GM21723 (cell line): ENCODE measurements around the gene PARP6.

Experiments used
- ATAC-seq: cut with Tn5 transposase; IDR thresholded peaks from one replicate; pipeline ENCODE4 v1.9.1; 2021; ENCODE audit warnings: mild to moderate bottlenecking, moderate library complexity; ENCODE audit not compliant: unreplicated experiment

Gene PARP6

DNA sequence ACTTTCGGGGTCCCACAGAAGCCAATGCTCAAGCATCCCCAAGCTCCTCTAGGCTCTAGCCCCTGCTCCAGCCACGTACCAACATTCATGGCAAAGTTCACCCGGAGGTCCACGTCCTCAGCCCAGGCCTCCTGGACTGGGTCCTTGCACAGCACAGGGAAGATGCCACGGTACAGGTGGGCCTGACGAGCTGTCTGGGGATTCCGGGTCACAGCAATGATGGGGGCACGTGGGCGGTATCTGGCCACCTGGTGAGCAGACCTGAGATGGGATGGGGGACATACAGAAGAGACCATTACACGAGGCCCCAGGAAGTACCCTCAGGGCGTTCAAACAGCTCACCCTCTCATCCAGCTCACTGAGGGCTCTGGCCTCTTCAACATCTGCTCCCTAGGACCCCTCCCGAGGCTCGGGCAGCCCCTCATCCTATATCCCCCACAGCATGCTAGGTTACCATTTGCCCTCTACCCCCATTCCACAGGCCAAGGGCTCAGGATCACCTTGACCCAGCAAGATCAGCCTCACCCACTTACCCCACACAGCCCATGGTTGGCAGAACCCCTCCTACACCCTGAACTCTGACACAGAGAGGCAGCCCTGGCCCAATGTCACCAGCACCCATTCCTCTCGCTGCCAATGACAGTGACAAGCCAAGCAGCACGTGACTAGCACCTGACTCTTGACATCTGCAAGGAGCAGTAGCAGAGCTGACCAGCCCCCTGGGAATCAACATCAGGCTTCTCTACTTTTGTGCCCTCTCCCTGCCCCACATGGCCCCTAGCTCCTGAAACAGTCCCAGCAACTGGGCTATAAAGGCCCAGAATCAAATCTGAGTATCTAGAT, 71.7 kb downstream of the PARP6 start:
- ATAC-seq: no peak

DNA sequence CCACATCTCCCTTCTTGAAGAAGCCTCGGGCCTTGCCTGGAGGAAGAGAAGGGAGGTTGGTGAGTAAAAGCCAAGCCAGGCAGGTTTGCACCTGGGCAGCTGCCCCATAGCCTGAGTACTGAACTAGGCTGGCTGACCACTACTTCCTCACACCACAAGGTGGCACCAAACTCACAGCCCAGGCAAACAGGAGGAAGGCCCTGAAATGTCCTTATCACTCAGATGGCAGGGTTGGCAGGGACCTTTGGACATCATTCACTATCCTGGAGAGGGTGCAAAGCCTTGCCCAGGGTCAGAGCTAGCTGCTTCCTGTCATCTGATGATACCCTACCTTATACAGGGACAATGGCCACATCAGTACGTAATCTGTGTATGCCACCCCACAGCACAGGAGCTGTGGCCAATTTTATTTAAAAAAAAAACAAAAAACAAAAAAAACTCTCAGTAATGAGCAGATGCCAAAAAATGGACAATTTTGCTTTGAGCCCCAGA, 72.6 kb downstream of the PARP6 start:
- ATAC-seq: no peak

DNA sequence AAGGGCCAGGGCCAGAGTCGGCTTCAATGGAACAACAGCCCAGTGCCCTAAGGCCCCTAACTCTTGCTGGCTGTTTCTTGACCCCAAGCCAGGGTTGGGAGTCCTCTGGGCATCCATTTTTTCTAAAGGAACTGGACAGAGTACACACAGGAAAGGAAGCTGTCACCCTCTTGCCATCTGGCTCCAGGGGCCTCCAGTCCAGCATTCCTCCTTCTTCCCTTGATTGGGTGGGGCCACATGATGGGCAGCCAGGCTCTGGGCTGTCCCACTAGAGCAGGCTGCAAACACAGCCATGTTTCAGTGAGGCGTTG, 73.2 kb downstream of the PARP6 start:
- ATAC-seq: no peak

DNA sequence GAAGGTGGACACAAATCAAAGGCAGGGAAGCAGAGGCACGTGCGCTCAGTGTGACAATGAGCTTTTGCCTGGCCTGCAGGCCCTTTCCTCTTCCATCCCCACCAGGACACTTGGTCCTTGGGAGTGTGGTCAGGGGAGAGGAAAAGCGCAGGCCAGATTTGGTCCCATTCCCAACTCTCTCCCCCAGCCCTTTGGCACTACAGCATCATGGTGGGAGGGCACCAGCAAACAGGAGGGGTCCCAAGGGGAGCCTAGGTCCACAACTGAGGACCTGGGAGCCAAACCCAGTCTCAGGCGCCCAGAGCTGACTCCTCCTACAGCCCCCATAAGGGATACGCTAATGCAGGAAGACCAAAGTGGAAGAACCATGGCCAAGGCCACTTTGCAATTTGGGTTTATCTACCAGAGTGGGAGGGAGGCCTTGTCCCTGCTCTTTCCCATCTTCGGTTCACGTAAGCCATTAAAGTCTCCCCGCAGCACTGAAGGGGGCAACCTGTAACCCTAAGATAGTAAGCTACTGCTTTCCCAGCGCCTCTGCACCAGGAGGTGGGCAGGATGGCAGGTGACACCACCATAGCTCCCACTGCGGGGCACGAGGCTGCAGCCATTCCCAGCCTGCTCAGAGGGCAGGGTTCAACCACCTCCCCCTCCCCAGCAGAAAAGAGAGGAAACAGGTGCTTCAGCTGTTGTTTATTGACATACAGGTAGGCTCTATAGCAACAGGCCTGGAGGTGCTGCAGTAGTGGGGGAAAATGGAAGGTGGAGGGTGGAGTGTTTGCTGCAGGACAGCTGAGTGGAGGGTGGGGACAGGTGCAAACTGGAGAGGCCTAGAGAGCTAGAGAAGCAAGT, 73.8 kb downstream of the PARP6 start:
- no peak for ATAC-seq

DNA sequence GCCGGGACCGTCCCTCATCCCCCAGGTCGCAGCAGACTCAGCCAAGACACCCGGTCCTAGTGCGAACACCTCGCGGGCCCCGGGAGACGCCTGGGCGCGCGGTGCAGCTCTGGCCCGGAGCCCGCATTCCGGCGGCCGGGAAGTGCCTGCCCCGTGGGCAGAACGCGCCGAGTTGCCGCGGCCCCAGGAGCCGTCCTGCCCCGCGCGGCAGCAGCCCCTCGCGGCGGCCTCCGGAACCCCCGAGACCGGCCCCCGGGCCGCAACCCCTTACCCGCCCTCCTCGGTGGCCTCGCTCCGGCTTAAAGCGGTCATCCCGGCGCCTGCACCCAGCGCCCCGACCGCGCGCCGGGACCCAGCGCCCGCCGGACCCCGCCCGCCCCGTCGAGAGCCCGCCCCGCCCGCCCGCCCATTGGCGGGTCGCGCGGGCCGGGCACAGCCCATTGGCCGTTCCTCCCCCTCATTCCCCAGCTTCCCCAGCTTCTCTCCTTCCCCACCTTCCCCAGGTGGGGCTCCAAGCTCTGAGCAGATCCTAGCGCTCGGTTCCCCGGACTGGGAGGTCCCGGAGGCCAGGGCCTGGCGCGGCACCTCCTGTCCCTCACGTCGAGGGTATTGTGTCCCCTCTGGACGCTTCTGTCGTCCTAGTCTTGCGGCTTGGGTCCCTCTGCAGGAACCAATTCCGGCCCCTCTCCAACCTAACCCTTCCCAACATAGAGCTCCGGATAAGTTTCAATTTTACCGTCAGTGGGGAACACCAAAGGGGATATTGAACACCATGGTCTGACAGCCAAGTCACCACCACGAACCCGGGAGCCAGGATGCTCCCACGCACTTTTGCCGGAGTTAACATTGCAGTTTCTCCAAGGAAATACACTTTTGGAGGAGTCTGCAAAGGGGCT, 74.6 kb downstream of the PARP6 start, which contains the start of gene GRAMD2A:
TSS of gene GRAMD2A (minus strand) at position 328 of the 896 bp plus-strand sequence.
- ATAC-seq: peak; percentile 41

DNA sequence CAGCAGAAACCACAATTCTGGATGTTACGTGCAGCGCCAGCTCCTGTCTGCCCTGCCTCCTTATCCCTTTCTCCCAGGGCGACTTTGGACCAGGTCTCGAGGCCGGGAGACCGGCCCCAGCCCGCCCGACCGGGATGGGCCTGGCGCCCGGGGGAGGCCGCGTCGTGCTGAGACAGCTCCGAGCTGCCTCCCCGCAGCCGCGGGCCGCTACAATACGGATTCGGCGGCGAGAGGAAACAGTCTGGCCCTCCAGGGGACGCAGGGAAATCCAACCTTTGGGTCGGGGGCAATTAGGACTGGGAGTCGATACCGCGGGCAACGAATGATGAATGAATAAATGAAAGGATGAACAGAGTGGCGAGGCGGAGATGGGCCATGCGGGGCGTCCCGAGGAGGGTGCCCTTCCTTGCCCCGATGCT, 75.3 kb downstream of the PARP6 start:
- no peak for ATAC-seq

DNA sequence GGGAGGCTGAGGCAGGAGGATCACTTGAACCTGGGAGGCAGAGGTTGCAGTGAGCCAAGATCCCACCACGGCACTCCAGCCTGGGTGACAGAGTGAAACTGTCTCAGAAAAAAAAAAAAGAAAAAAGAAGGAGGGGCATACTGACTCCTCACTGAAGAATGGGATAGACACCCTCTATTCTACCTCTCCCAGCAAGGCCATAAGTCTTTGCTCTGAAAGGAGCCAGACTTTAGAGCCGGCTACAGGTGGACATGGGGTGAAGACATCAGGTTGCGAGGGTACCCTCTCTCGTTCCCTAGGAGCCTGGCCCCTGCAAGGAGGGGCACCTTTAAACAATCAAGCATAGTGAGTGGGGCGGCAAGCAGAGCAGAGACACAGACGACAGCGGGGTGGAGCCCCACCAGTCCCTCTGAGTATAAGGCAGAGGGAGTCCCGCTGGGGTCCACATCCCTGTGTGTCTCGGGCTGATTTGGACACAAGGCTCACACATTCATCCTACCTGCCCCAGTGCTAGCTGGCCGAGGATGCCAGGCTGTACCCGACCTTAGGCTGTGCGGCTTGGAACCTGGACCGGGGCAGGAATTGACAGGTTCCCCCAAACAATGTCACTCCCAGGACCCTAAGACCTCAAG, 75.8 kb downstream of the PARP6 start:
- ATAC-seq: no peak

DNA sequence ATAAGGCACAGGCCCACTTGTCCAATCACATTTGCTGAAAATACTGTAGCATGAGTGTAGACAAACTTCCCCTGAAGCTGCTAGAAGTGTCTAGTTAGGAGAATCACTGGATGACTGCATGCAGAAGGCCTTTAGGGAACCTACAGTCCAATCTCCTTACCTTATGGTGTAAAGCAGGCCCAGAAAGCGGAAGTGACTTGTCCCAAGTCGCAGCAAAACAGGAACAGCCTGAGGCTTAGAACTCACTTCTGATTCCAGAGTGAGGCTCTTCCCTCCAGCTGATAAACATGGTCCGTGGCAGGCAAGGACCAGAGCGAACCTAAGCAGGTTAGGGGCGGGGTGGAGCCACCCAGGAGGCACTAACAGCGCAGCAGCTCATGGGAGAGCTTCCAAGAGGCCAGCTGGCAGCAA, 77.2 kb downstream of the PARP6 start:
- ATAC-seq: no peak

DNA sequence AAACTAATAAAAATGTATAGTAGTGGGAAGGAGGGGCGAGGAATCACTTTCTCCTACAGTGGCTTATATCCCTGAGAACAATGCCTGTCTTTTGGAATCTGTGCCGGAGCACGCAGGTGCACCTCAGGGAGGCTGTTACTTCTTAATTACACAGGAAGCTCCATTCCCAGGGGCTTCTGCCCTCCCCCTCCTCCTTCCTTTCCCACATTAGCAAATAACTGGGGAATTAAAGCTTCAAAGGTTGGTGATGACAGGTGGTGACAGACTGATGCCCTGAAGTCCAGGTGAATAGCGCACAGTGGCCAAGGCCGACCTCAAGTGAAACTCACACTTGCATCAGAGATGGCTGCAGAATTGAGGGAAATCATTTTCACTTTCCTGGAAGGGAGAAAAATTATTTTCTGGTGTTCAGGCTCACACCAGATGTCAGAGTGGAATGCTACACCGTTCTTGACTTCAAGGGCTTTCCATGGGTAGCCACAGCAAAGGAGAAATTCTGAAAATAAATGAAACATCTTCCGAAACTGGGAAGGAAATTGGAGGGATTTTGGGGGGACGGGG, 78.4 kb downstream of the PARP6 start:
- no peak for ATAC-seq

DNA sequence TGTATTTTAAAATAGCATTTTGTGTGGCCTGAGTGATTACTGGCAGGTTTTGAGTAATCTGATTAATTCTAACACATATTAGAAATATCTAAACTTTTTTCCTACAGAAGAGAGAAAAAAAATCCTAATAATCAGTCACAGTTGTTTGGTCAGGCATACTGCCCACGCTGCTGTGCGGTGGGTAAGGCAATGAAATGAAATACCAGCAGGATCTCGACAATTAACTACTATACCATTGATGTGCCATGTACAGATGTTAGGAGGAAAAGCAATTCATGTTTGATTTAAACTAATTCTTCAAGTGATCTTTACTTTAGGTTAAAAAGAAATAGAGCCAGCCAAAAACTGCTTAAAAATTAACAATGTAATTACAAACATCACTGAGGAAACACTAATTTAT, 79.9 kb downstream of the PARP6 start:
- ATAC-seq: no peak
